HEK293 (cell line): ENCODE data around the gene MYL10.

Experiments
- CTCF ChIA-PET: fragments of 350-600 bp; formaldehyde crosslinking; extraction: SDS; loops from one replicate; lab custom pipeline; 2021; ENCODE audit warnings: antibody characterized with exemption; lab: Yijun Ruan, JAX
- POLR2A ChIA-PET: fragments of 300-600 bp; formaldehyde crosslinking; extraction: SDS; loops from one replicate; lab custom pipeline; 2020; ENCODE audit warnings: antibody characterized with exemption, inconsistent platforms; lab: Yijun Ruan, JAX
- H3K27ac ChIP-seq: fragments of 200-500 bp; sonication (Bioruptor generic); 2 replicates; pipeline ENCODE4 v1.5.1; 2014; ENCODE audit warnings: low read depth, low read length, control low read depth, inconsistent platforms; ENCODE audit errors: extremely low read depth
- H3K36me3 ChIP-seq, 2 experiments: fragments of 200-500 bp in 1 of 2; sonication (Bioruptor generic) in 1 of 2; 1 replicate in 1 of 2; 2 replicates in 1 of 2; pipeline ENCODE4 v1.5.1; 2014 to 2017; ENCODE audit warnings: inconsistent platforms in 2 of 2, low read length in 2 of 2; ENCODE audit not compliant: control insufficient read depth in 2 of 2, insufficient read depth in 1 of 2
- H3K4me1 ChIP-seq: fragments of 200-500 bp; sonication (Bioruptor generic); 2 replicates; pipeline ENCODE4 v1.5.1; 2014; ENCODE audit warnings: mild to moderate bottlenecking, low read length, inconsistent platforms; ENCODE audit not compliant: control insufficient read depth, insufficient read depth
- H3K4me3 ChIP-seq: 2 replicates; pipeline ENCODE4 v1.5.1; 2011; ENCODE audit warnings: low read depth, mild to moderate bottlenecking, control low read depth, low read length, moderate library complexity
- H3K9me3 ChIP-seq: fragments of 200-500 bp; sonication (Bioruptor generic); 2 replicates; pipeline ENCODE4 v1.5.1; 2014; ENCODE audit warnings: low read depth, low read length, inconsistent platforms; ENCODE audit not compliant: control insufficient read depth, insufficient read depth
- OSR2 ChIP-seq: fragments of 450-650 bp; formaldehyde crosslinking; IDR thresholded peaks from 2 replicates; pipeline ENCODE4 v1.5.1; 2016; ENCODE audit warnings: missing biosample characterization, missing genetic modification characterization
- OVOL3 ChIP-seq: fragments of 450-650 bp; formaldehyde crosslinking; IDR thresholded peaks from 2 replicates; pipeline ENCODE4 v1.5.1; 2016; ENCODE audit warnings: missing biosample characterization, missing genetic modification characterization
- SP3 ChIP-seq: fragments of 450-650 bp; formaldehyde crosslinking; IDR thresholded peaks from 2 replicates; pipeline ENCODE4 v1.5.1; 2016; ENCODE audit warnings: missing biosample characterization, missing genetic modification characterization
- ZBTB17 ChIP-seq: fragments of 450-650 bp; formaldehyde crosslinking; IDR thresholded peaks from 2 replicates; pipeline ENCODE4 v1.5.1; 2016; ENCODE audit warnings: missing biosample characterization, missing genetic modification characterization
- ZFP3 ChIP-seq: fragments of 450-650 bp; formaldehyde crosslinking; IDR thresholded peaks from 2 replicates; pipeline ENCODE4 v1.5.1; 2016; ENCODE audit warnings: low read depth, missing biosample characterization, missing genetic modification characterization
- ZFP37 ChIP-seq: fragments of 450-650 bp; formaldehyde crosslinking; IDR thresholded peaks from 2 replicates; pipeline ENCODE4 v1.5.1; 2016; ENCODE audit warnings: missing biosample characterization, missing genetic modification characterization
- ZNF133 ChIP-seq: fragments of 450-650 bp; formaldehyde crosslinking; IDR thresholded peaks from 2 replicates; pipeline ENCODE4 v1.5.1; 2016; ENCODE audit warnings: missing biosample characterization, missing genetic modification characterization
- ZNF138 ChIP-seq: fragments of 450-650 bp; formaldehyde crosslinking; IDR thresholded peaks from 2 replicates; pipeline ENCODE4 v1.5.1; 2016; ENCODE audit warnings: missing biosample characterization, missing genetic modification characterization, borderline replicate concordance
- ZNF155 ChIP-seq: fragments of 450-650 bp; formaldehyde crosslinking; IDR thresholded peaks from 2 replicates; pipeline ENCODE4 v1.5.1; 2016; ENCODE audit warnings: missing biosample characterization, missing genetic modification characterization
- ZNF16 ChIP-seq: fragments of 450-650 bp; formaldehyde crosslinking; IDR thresholded peaks from 2 replicates; pipeline ENCODE4 v1.5.1; 2016; ENCODE audit warnings: low read depth, missing biosample characterization, missing genetic modification characterization
- ZNF239 ChIP-seq: fragments of 450-650 bp; formaldehyde crosslinking; IDR thresholded peaks from 2 replicates; pipeline ENCODE4 v1.5.1; 2016; ENCODE audit warnings: missing biosample characterization, missing genetic modification characterization
- ZNF311 ChIP-seq: fragments of 450-650 bp; formaldehyde crosslinking; IDR thresholded peaks from 2 replicates; pipeline ENCODE4 v1.5.1; 2017; ENCODE audit warnings: missing biosample characterization, missing genetic modification characterization, borderline replicate concordance
- ZNF354C ChIP-seq: fragments of 450-650 bp; formaldehyde crosslinking; IDR thresholded peaks from 2 replicates; pipeline ENCODE4 v1.5.1; 2016; ENCODE audit warnings: missing biosample characterization, missing genetic modification characterization, low read depth, borderline replicate concordance
- ZNF366 ChIP-seq: fragments of 450-650 bp; formaldehyde crosslinking; conservative IDR thresholded peaks from 2 replicates; pipeline ENCODE4 v1.5.1; 2016; ENCODE audit warnings: missing biosample characterization, missing genetic modification characterization
- ZNF404 ChIP-seq: fragments of 450-650 bp; formaldehyde crosslinking; IDR thresholded peaks from 2 replicates; pipeline ENCODE4 v1.5.1; 2017; ENCODE audit warnings: missing biosample characterization, missing genetic modification characterization
- ZNF416 ChIP-seq: fragments of 450-650 bp; formaldehyde crosslinking; IDR thresholded peaks from 2 replicates; pipeline ENCODE4 v1.5.1; 2016; ENCODE audit warnings: missing biosample characterization, missing genetic modification characterization
- ZNF423 ChIP-seq: fragments of 450-650 bp; formaldehyde crosslinking; IDR thresholded peaks from 2 replicates; pipeline ENCODE4 v1.5.1; 2016; ENCODE audit warnings: missing biosample characterization, missing genetic modification characterization
- ZNF510 ChIP-seq: fragments of 450-650 bp; formaldehyde crosslinking; IDR thresholded peaks from 2 replicates; pipeline ENCODE4 v1.5.1; 2018; ENCODE audit warnings: mild to moderate bottlenecking, missing genetic modification characterization, missing biosample characterization; ENCODE audit not compliant: insufficient replicate concordance
- ZNF514 ChIP-seq: fragments of 450-650 bp; formaldehyde crosslinking; IDR thresholded peaks from 2 replicates; pipeline ENCODE4 v1.5.1; 2016; ENCODE audit warnings: missing biosample characterization, missing genetic modification characterization
- ZNF596 ChIP-seq: fragments of 450-650 bp; IDR thresholded peaks from 2 replicates; pipeline ENCODE4 v1.5.0; 2018; ENCODE audit warnings: missing biosample characterization, mild to moderate bottlenecking, missing genetic modification characterization, moderate library complexity
- ZNF621 ChIP-seq: fragments of 450-650 bp; formaldehyde crosslinking; IDR thresholded peaks from 2 replicates; pipeline ENCODE4 v1.5.1; 2017; ENCODE audit warnings: missing biosample characterization, missing genetic modification characterization
- ZNF626 ChIP-seq: fragments of 450-650 bp; sonication (Bioruptor Pico); formaldehyde crosslinking; IDR thresholded peaks from 2 replicates; pipeline ENCODE4 v1.5.1; 2018; ENCODE audit warnings: missing biosample characterization, missing genetic modification characterization, inconsistent platforms
- ZNF654 ChIP-seq: fragments of 450-650 bp; formaldehyde crosslinking; IDR thresholded peaks from 2 replicates; pipeline ENCODE4 v1.5.1; 2016; ENCODE audit warnings: low read depth, missing biosample characterization, missing genetic modification characterization
- ZNF670 ChIP-seq: fragments of 450-650 bp; formaldehyde crosslinking; IDR thresholded peaks from 2 replicates; pipeline ENCODE4 v1.5.1; 2016; ENCODE audit warnings: missing biosample characterization, missing genetic modification characterization, low read depth
- ZNF677 ChIP-seq: fragments of 450-650 bp; IDR thresholded peaks from 2 replicates; pipeline ENCODE4 v1.5.0; 2018; ENCODE audit warnings: missing biosample characterization, mild to moderate bottlenecking, missing genetic modification characterization, moderate library complexity
- ZNF76 ChIP-seq: fragments of 450-650 bp; formaldehyde crosslinking; IDR thresholded peaks from 2 replicates; pipeline ENCODE4; 2016; ENCODE audit warnings: low read depth, missing biosample characterization, missing genetic modification characterization, borderline replicate concordance
- ZNF830 ChIP-seq: fragments of 450-650 bp; IDR thresholded peaks from 2 replicates; pipeline ENCODE4 v1.5.0; 2018; ENCODE audit warnings: missing biosample characterization, missing genetic modification characterization, low read depth, mild to moderate bottlenecking, moderate library complexity
- TF ChIP-seq, protein P1 (sequence below): IDR thresholded peaks from 2 replicates; pipeline ENCODE4 v1.6.1; 2011; ENCODE audit warnings: mild to moderate bottlenecking, low read depth, low read length, borderline replicate concordance
- TF ChIP-seq, protein P2 (sequence below): fragments of 450-650 bp; formaldehyde crosslinking; IDR thresholded peaks from 2 replicates; pipeline ENCODE4 v1.5.1; 2016; ENCODE audit warnings: missing biosample characterization, missing genetic modification characterization
- TF ChIP-seq, protein P3 (sequence below): fragments of 450-650 bp; formaldehyde crosslinking; IDR thresholded peaks from 2 replicates; pipeline ENCODE4 v1.5.1; 2017; ENCODE audit warnings: missing biosample characterization, missing genetic modification characterization

Gene MYL10

DNA sequence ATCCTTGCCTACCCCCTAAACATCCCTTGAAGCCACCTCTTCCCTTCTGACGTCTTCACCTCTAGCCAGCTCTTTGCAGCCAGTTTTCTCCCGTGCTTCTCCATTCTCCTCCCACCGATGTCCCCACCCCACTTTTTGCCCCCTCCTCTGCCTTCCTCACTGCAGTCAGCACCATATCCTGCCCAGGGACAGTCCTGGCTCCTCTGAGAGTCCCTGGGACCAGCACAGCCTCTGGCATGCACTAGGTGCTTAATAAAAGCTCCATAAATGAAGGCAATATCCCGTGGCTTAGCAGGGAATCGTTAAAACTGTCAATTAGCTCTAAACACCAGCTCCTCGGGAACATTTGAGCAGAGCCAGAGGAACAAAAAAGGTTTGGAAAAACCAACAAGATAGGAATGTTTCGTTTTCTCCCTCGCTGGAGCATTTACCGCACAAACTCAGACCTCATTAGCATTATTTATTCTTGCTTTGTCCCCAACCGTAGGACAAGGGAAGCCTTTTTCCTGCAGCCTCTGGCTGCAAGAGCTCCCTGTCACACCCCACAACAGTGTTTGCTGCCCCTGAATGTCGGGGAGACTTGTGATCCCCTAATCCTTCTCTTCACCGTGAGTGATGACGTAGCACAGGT is 16.1 kb downstream of the MYL10 start:
- CTCF ChIA-PET = interaction anchor here (1.2 to 2.4 kb wide), 2 partner anchors 10 to 73 kb away, joined by 5 to 7 read pairs; no protein-coding TSS in a partner anchor
- H3K4me3 ChIP-seq = no peak overlapping the region
- no peak overlapping the region for H3K27ac ChIP-seq
- TF ChIP-seq ZFP3 (tag by site-specific recombination) (no peak), ZNF514 (no peak), ZNF133 (tag by site-specific recombination) (no peak), ZNF830 (no peak), ZFP37 (no peak), ZNF654 (tag by site-specific recombination) (no peak)
- TF ChIP-seq, protein P1, sequence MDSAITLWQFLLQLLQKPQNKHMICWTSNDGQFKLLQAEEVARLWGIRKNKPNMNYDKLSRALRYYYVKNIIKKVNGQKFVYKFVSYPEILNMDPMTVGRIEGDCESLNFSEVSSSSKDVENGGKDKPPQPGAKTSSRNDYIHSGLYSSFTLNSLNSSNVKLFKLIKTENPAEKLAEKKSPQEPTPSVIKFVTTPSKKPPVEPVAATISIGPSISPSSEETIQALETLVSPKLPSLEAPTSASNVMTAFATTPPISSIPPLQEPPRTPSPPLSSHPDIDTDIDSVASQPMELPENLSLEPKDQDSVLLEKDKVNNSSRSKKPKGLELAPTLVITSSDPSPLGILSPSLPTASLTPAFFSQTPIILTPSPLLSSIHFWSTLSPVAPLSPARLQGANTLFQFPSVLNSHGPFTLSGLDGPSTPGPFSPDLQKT = no peak
- POLR2A ChIA-PET = no interaction called here
- H3K36me3 ChIP-seq = no peaks in the 10 kb centered on the region
- no peaks in the 10 kb centered on the region for H3K9me3 ChIP-seq
- H3K4me1 ChIP-seq = no peaks in the 10 kb centered on the region

DNA sequence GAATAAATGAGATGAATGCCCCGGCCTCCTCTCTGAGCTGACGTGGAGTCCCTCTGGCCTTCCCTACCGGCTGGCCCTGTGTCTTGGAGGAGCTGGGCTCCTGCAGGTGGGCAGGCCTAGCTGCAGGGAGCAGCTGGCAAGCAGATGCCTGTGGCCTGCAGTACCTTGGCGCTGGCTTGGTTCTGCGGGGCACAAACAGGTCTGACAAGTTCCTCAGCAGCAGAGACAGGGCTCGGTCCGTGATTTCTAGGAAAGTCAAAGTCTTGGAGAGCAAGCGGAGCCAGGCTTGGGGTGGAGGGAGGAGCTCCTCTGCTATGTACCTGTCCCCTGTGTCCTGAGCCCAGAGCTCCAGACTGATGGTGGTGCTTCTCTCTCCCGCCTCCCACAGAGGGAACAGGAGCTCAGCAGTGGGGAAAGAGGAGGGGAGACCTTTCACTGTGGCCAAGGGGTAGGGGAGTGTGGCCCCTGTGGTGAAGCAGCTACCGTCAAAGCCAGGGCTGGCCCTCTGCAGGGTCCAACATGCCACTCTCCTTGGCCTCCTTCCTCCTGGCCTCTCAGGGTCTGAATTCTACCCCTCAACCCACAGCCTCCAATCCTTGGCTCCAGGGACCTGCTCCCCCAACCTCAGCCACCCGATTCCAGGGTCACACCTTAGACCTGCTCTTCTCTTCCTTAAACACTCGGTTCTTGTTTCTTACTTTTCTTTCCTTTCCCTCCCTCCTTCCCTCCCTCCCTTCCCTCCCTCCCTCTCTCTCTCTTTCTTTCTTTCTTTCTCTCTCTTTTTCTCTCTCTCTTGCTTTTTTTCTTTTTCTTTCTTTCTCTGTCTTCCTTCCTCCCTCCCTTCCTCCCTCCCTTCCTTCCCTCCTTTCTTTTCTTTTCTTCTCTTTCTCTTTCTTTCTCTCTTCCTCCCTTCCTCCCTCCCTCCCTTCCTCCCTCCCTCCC is 20.1 kb downstream of the MYL10 start:
- POLR2A ChIA-PET = no interaction called here
- Histone ChIP-seq H3K36me3 (no peaks in the 10 kb centered on the region), H3K27ac (no peak overlapping the region), H3K9me3 (no peaks in the 10 kb centered on the region), H3K4me1 (no peaks in the 10 kb centered on the region), H3K4me3 (no peak overlapping the region)
- CTCF ChIA-PET = interaction anchor here (0.6 kb wide), 1 partner anchor 777 kb away, joined by 4 read pairs; no protein-coding TSS in a partner anchor
- no peak for TF ChIP-seq ZNF155 (tag by site-specific recombination)
- no peak for TF ChIP-seq ZNF138 (tag by site-specific recombination)
- TF ChIP-seq OVOL3 (tag by site-specific recombination) = no peak
- TF ChIP-seq ZNF423 (tag by site-specific recombination) = no peak
- TF ChIP-seq ZNF510 = no peak
- TF ChIP-seq, protein P2, sequence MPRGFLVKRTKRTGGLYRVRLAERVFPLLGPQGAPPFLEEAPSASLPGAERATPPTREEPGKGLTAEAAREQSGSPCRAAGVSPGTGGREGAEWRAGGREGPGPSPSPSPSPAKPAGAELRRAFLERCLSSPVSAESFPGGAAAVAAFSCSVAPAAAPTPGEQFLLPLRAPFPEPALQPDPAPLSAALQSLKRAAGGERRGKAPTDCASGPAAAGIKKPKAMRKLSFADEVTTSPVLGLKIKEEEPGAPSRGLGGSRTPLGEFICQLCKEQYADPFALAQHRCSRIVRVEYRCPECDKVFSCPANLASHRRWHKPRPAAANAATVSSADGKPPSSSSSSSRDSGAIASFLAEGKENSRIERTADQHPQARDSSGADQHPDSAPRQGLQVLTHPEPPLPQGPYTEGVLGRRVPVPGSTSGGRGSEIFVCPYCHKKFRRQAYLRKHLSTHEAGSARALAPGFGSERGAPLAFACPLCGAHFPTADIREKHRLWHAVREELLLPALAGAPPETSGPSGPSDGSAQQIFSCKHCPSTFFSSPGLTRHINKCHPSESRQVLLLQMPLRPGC = no peak
- no peak for TF ChIP-seq ZNF621 (tag by site-specific recombination)
- TF ChIP-seq ZNF16 (tag by site-specific recombination) = no peak
- TF ChIP-seq ZNF354C (tag by site-specific recombination) = no peak
- TF ChIP-seq ZNF677 (tag by site-specific recombination) = no peak
- peak; percentile 56; the same call in 1 of the 2 replicates for TF ChIP-seq ZNF596 (tag by site-specific recombination)
- no peak for TF ChIP-seq ZBTB17 (tag by site-specific recombination)
- no peak for TF ChIP-seq ZNF626
- no peak for TF ChIP-seq ZNF416
- no peak for TF ChIP-seq ZNF239 (tag by site-specific recombination)
- peak; percentile 79 for TF ChIP-seq ZNF366 (tag by site-specific recombination)
- TF ChIP-seq SP3 (tag by site-specific recombination) = no peak
- no peak for TF ChIP-seq ZNF311 (tag by site-specific recombination)
- TF ChIP-seq ZNF76 = no peak
- no peak for TF ChIP-seq OSR2 (tag by site-specific recombination)
- no peak for TF ChIP-seq ZNF670 (tag by site-specific recombination)
- TF ChIP-seq ZNF404 (tag by site-specific recombination) = no peak
- TF ChIP-seq, protein P3, sequence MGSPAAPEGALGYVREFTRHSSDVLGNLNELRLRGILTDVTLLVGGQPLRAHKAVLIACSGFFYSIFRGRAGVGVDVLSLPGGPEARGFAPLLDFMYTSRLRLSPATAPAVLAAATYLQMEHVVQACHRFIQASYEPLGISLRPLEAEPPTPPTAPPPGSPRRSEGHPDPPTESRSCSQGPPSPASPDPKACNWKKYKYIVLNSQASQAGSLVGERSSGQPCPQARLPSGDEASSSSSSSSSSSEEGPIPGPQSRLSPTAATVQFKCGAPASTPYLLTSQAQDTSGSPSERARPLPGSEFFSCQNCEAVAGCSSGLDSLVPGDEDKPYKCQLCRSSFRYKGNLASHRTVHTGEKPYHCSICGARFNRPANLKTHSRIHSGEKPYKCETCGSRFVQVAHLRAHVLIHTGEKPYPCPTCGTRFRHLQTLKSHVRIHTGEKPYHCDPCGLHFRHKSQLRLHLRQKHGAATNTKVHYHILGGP = peak; percentile 66
